ENCODE data around the gene EHBP1.

Gene EHBP1

DNA sequence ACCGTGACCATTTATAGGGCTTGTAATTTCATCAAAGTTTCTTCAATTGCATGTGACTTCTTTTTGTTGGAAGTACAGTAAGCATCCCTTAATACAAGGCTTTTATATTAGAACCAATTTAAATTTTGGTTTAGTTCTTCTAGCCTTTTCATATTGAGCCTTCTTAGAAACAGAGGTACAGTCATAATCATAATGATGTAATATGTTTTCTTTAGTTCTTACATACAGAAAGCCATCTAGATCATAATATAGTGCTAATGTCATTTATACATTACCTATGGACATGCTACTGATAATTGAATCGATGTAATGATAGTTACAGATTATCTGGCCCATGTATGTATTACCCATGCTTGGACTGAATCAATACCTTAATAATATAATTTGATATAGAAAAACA, 235.2 kb downstream of the EHBP1 start:
- Mint-ChIP-seq H3K36me3 (ENCODE audit: low read depth) (no peaks in the 10 kb centered on the region), H3K9me3 (no peaks in the 10 kb centered on the region), H3K4me1 (ENCODE audit: low read depth) (no peaks in the 10 kb centered on the region), H3K4me3 (no peak overlapping the region), H3K27me3 (ENCODE audit: low read depth) (no peaks in the 10 kb centered on the region), H3K27ac (no peak overlapping the region)
- DNase-seq (ENCODE audit: low spot score), result no peak

DNA sequence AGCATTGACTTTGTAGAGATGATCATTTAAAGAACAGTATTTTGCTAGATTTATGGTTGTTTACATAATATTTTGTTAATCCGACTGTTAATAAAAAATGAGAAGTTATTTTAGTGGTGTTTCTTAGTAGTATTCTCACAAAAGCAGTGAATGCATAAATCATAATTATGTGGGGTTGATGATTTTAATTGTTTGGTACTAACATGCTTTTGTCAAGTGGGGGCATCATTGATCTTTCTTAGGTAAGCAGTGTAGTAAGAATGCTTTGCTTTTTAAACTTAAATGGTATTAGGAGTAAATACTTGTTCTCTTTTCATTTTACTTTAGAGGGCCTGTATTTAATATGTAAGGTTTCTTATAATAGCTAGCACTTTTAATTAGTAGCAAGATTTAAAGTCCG, 235.9 kb downstream of the EHBP1 start:
- H3K4me1 Mint-ChIP-seq (ENCODE audit: low read depth), result no peaks in the 10 kb centered on the region
- no peak for DNase-seq (ENCODE audit: low spot score)

DNA sequence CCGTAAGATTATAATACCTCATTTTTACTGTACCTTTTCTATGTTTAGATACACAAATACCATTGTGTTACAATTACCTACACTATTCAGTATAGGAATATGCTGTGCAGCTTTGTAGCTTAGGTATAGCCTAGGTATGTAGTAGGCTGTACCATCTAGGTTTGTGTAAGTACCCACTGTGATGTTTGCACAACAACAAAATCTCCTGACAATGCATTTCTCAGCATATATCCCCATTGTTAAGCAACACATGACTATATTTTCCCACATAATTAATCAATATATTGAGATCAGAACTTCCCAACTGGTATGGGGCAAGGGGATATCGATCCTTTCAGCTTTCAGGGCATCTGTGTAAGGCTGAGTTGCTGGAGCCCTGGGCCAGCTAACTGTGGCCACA, 238.8 kb downstream of the EHBP1 start:
- DNase-seq (ENCODE audit: low spot score), result no peak
- Mint-ChIP-seq H3K27ac (no peak overlapping the region), H3K36me3 (ENCODE audit: low read depth) (no peaks in the 10 kb centered on the region), H3K4me3 (no peak overlapping the region), H3K4me1 (ENCODE audit: low read depth) (no peaks in the 10 kb centered on the region), H3K27me3 (ENCODE audit: low read depth) (no peaks in the 10 kb centered on the region), H3K9me3 (no peaks in the 10 kb centered on the region)

More for the DNA sequence above, 235.9 kb downstream of the EHBP1 start:
- Mint-ChIP-seq H3K4me3 (no peak overlapping the region), H3K36me3 (ENCODE audit: low read depth) (no peaks in the 10 kb centered on the region), H3K27me3 (ENCODE audit: low read depth) (no peaks in the 10 kb centered on the region), H3K27ac (no peak overlapping the region), H3K9me3 (no peaks in the 10 kb centered on the region)

DNA sequence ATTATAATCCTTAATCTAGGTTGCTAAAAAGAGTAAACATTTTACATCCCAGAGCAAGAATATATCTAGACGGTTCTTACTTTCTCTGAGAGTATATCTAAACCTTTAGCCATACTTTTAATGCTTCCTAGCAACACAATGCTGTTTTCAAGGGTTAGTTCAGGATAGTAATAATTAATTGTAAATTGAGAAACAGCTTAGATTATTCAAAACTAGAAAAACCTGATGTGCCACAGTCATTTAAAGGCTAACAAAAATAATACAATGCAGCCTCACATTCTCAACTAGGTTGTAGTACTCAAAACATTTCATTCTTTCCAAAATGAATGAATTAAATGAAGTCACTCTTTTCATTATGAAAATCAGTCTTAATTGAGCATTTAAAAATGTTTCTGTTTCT, 241.9 kb downstream of the EHBP1 start:
- no peaks in the 10 kb centered on the region for H3K4me1 Mint-ChIP-seq (ENCODE audit: low read depth)
- no peak for DNase-seq (ENCODE audit: low spot score)
- no peak overlapping the region for H3K4me3 Mint-ChIP-seq
- H3K36me3 Mint-ChIP-seq (ENCODE audit: low read depth), result no peaks in the 10 kb centered on the region
- no peak overlapping the region for H3K27ac Mint-ChIP-seq
- no peaks in the 10 kb centered on the region for H3K9me3 Mint-ChIP-seq
- no peaks in the 10 kb centered on the region for H3K27me3 Mint-ChIP-seq (ENCODE audit: low read depth)

DNA sequence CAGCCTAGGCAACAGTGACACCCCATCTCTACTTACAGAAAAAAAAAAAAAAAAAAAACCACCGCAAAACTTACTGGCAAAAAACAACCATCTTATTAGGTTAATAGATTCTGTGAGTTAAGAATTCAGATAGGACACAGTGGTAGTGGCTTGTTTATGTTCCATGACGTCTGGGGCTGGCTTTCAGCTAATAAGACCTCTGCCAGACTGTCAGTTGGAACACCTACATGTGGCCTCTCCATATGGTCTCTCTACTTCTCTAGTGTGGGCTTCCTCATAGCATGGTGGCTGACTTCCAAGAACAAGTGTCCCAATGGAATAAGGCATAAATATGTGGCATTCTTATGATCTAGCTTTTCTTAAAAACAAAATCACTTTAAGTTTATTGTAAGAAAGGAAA, 251.1 kb downstream of the EHBP1 start:
- H3K9me3 Mint-ChIP-seq, result no peaks in the 10 kb centered on the region
- DNase-seq (ENCODE audit: low spot score), result no peak

DNA sequence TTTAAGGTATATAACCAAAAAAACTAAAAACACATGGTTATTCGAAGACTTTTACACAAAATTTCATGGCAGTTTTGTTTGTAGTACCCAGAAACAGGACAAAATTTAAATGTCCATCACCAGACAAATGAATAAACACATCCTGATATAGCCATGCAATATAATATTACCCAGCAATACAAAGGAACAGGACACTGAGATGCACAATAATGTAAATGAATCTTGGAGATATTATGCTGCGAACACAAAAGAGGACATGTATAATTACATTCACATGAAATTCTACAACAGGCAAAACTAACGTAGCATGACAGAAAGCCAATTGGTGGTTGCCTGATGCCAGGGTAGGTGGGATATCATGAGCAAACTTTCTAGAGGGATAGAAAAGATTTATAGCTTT, 252.7 kb downstream of the EHBP1 start:
- Mint-ChIP-seq H3K4me3 (no peak overlapping the region), H3K9me3 (no peaks in the 10 kb centered on the region), H3K36me3 (ENCODE audit: low read depth) (no peaks in the 10 kb centered on the region), H3K4me1 (ENCODE audit: low read depth) (no peaks in the 10 kb centered on the region), H3K27ac (no peak overlapping the region), H3K27me3 (ENCODE audit: low read depth) (no peaks in the 10 kb centered on the region)
- no peak for DNase-seq (ENCODE audit: low spot score)

More for the DNA sequence above, 251.1 kb downstream of the EHBP1 start:
- Mint-ChIP-seq H3K27me3 (ENCODE audit: low read depth) (no peaks in the 10 kb centered on the region), H3K27ac (no peak overlapping the region), H3K4me1 (ENCODE audit: low read depth) (no peaks in the 10 kb centered on the region), H3K36me3 (ENCODE audit: low read depth) (no peaks in the 10 kb centered on the region), H3K4me3 (no peak overlapping the region)

DNA sequence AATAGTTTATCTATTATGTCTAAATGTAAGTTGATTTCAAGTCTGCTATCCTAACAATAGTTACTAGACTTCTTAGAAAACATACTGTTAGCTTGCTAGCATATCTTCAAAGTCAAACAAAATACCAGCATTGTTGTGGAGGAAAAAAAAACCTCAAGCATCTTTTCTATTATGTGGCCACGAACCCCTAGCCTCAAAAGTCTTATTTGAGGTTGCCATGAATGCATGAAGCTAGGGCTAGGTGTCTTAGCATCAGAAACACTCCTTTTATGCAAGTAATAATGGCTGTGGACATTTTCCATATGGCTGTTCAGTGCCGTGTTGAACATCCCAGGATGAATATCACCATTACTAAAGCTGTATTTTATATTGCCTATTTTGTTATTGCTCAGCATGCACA, 258.5 kb downstream of the EHBP1 start:
- Mint-ChIP-seq H3K4me1 (ENCODE audit: low read depth) (no peaks in the 10 kb centered on the region), H3K27ac (no peak overlapping the region), H3K27me3 (ENCODE audit: low read depth) (no peaks in the 10 kb centered on the region), H3K9me3 (no peaks in the 10 kb centered on the region), H3K4me3 (no peak overlapping the region), H3K36me3 (ENCODE audit: low read depth) (no peaks in the 10 kb centered on the region)
- no peak for DNase-seq (ENCODE audit: low spot score)

DNA sequence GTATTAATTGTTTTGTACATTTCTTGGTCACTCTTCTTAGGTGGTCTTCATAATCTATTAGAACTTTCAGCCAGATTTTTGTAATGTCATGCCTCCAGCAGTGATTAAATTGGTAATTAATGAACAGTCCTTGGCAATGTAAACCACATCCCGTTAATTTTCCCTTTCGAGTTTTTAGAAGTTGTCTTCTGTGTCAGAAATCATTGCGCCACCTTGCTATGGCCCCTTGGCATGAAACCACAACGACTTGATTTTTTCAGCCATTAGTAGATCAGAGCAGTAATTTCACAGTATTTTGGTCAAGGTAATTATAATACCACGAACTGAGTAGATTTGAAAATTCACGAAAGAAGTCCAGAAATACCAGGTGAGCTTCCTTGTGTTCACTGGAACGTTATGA, 259.2 kb downstream of the EHBP1 start:
- Mint-ChIP-seq H3K27ac (no peak overlapping the region), H3K36me3 (ENCODE audit: low read depth) (no peaks in the 10 kb centered on the region), H3K27me3 (ENCODE audit: low read depth) (no peaks in the 10 kb centered on the region), H3K4me3 (no peak overlapping the region), H3K9me3 (no peaks in the 10 kb centered on the region), H3K4me1 (ENCODE audit: low read depth) (no peaks in the 10 kb centered on the region)
- no peak for DNase-seq (ENCODE audit: low spot score)

DNA sequence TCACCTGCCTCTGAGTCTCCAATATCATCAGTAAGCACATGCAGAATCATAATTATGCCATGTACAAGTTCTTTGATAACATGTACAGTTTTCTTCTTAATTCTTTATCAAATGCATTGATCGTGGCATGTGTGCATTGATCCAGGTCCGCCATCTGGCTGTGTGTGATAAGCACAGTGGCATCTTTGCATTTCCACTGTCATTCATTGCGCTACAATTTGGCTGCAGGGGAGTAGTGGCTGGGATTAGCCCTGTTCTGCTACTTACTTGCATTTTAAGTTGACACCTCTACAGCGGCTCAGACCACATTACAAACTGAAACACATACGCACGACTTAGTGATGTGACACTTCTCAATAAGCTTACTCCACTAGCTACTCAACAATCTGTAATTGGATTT, 261.5 kb downstream of the EHBP1 start:
- Mint-ChIP-seq H3K9me3 (no peaks in the 10 kb centered on the region), H3K27ac (no peak overlapping the region)

DNA sequence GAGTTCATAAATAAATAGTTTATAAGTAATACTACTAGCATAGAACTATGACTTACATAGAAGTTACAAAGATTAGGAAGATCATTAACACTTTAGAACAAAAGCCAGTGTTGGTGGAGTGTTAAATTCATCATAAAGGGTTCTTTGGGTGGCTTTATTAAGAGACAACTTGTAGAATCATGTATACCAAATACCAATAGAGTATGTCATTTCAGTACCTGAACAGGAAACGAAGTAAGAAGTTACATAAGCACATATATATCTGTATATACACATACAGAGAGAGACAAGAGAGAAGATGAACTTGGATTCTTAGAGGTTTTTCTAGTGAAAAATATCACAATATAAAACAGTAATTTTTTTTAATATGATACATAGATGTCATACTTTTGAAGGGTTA, 262.7 kb downstream of the EHBP1 start:
- no peak for DNase-seq (ENCODE audit: low spot score)
- no peak overlapping the region for H3K4me3 Mint-ChIP-seq
- no peaks in the 10 kb centered on the region for H3K9me3 Mint-ChIP-seq
- H3K36me3 Mint-ChIP-seq (ENCODE audit: low read depth), result no peaks in the 10 kb centered on the region
- H3K27me3 Mint-ChIP-seq (ENCODE audit: low read depth), result no peaks in the 10 kb centered on the region
- no peak overlapping the region for H3K27ac Mint-ChIP-seq
- H3K4me1 Mint-ChIP-seq (ENCODE audit: low read depth), result no peaks in the 10 kb centered on the region

More for the DNA sequence above, 261.5 kb downstream of the EHBP1 start:
- Mint-ChIP-seq H3K36me3 (ENCODE audit: low read depth) (no peaks in the 10 kb centered on the region), H3K27me3 (ENCODE audit: low read depth) (no peaks in the 10 kb centered on the region), H3K4me3 (no peak overlapping the region), H3K4me1 (ENCODE audit: low read depth) (no peaks in the 10 kb centered on the region)
- no peak for DNase-seq (ENCODE audit: low spot score)

DNA sequence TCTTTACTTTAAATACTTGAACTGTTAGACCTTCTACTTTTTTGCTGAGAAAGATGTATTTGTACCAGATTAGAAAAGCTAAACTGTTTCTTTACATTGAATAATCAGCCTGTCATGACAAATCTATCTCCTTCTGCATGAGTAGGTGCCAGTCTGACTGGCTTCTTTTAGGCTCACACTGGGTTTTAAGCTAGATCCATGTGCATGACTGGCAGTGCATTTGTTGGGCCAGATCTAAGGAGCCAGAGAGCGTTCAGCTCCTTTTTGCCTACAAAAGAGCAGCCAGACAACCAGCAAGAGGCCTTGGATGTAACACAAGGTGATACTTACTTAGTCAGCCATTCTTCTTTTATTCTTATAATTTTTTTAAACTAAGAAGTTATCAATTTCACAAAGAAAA, 263.2 kb downstream of the EHBP1 start:
- H3K27me3 Mint-ChIP-seq (ENCODE audit: low read depth), result no peaks in the 10 kb centered on the region
- DNase-seq (ENCODE audit: low spot score), result no peak
- H3K4me3 Mint-ChIP-seq, result no peak overlapping the region
- H3K4me1 Mint-ChIP-seq (ENCODE audit: low read depth), result no peaks in the 10 kb centered on the region
- H3K9me3 Mint-ChIP-seq, result no peaks in the 10 kb centered on the region
- no peak overlapping the region for H3K27ac Mint-ChIP-seq
- H3K36me3 Mint-ChIP-seq (ENCODE audit: low read depth), result no peaks in the 10 kb centered on the region

DNA sequence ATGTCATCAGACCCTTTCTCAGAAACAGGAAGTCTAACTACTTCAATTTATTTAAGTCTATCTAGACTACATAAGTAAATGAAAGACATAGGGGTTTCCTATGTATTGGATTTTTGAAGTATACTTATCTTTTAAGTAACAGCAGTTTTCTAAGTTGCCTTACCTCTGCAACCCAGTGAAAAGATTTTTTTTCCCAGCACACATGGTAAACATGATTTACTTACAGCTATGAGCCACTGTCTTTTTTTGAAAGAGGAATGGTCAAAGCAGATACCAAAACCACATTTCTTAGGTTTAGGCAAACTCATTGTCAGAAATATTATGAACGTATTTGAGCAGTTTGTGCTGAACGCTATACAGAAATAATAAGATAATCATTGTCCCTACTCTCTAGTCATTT, 266.4 kb downstream of the EHBP1 start:
- no peaks in the 10 kb centered on the region for H3K36me3 Mint-ChIP-seq (ENCODE audit: low read depth)
- no peaks in the 10 kb centered on the region for H3K27me3 Mint-ChIP-seq (ENCODE audit: low read depth)
- no peak overlapping the region for H3K27ac Mint-ChIP-seq
- no peaks in the 10 kb centered on the region for H3K4me1 Mint-ChIP-seq (ENCODE audit: low read depth)
- H3K4me3 Mint-ChIP-seq, result no peak overlapping the region
- no peak for DNase-seq (ENCODE audit: low spot score)
- no peaks in the 10 kb centered on the region for H3K9me3 Mint-ChIP-seq

DNA sequence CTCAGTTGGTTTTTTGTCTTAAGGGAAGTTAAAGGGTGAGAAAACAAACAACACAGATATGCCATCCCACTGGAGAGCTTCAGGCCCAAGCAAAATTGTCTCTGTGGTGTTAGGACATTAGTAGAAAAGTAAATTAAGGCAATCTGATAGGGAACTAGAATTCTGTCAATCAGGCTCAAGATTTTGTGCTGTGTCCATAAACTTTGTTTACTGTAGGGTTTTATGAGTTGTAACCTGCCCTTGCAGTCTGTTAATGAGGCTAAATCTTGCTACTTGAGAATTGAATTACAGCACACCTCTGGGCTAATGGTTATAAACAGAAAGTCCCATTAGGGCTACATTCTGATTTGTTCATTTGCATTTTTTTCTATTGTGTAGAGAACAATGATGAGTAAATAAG, 267.1 kb downstream of the EHBP1 start:
- Mint-ChIP-seq H3K4me3 (no peak overlapping the region), H3K36me3 (ENCODE audit: low read depth) (no peaks in the 10 kb centered on the region), H3K27ac (no peak overlapping the region), H3K4me1 (ENCODE audit: low read depth) (no peaks in the 10 kb centered on the region), H3K27me3 (ENCODE audit: low read depth) (no peaks in the 10 kb centered on the region), H3K9me3 (no peaks in the 10 kb centered on the region)
- no peak for DNase-seq (ENCODE audit: low spot score)

DNA sequence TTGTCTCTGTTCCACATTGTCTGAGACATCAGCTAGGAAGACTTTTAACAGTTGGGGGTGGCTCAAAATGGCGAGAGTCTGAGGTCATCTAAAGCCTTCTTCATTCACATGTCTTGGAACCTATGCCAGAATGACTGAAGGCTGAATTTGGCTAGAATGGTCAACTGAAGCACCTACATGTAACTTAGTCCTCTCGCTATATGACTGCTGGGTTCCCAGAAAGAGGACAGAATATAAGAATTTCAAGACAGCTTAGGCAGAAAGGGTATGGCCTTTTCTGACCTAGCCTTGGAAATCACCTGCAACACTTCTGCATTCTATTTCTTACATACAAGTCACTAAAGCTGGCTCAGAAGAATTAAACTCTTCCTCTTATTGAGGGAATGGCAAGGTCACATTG, 269.5 kb downstream of the EHBP1 start:
- H3K9me3 Mint-ChIP-seq, result no peaks in the 10 kb centered on the region

DNA sequence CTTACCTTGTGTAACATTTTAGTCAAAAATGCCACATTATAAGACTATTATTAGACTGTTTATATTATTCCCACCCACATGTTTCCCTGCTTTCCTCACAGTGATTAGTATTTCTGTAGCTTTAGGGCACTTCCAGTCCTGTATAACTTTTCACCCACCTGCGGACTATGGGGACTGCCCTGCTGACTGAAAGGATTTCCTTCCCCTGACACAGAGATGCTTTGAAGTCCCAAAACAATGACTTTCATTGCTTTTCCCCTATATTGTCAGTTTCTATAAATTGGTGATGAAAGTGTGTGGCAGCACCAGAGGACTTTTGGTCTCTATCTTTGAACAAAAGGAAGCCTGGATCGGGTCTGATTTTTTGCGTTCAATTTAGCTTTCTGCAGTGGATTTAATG, 286.1 kb downstream of the EHBP1 start:
- Mint-ChIP-seq H3K36me3 (ENCODE audit: low read depth) (no peaks in the 10 kb centered on the region), H3K4me3 (no peak overlapping the region), H3K27me3 (ENCODE audit: low read depth) (no peaks in the 10 kb centered on the region), H3K9me3 (no peaks in the 10 kb centered on the region), H3K27ac (no peak overlapping the region), H3K4me1 (ENCODE audit: low read depth) (no peaks in the 10 kb centered on the region)
- no peak for DNase-seq (ENCODE audit: low spot score)

More for the DNA sequence above, 269.5 kb downstream of the EHBP1 start:
- Mint-ChIP-seq H3K4me1 (ENCODE audit: low read depth) (no peaks in the 10 kb centered on the region), H3K27me3 (ENCODE audit: low read depth) (no peaks in the 10 kb centered on the region), H3K4me3 (no peak overlapping the region), H3K36me3 (ENCODE audit: low read depth) (no peaks in the 10 kb centered on the region), H3K27ac (no peak overlapping the region)
- DNase-seq (ENCODE audit: low spot score), result no peak

All from T-helper 2 cell treated with Interferon-gamma antibody and Interleukin-4, amounts not matched to agents 5 μg/mL and 100 μg/mL, for 36 hours (primary cell).